Endothelial cell of umbilical vein (primary cell): ENCODE measurements around the gene SOX5. TPM values are rescaled to one million over a fixed set of nuclear protein-coding genes. Genes with fewer than 3 reads are reported as not detected.

Experiments
- BruUV-seq: library from RNA; stranded (reverse); fragments of 400-500 nt; replicated peaks from 2 replicates; lab custom pipeline; 2021; lab: Mats Ljungman, UMichigan
- CTCF ChIA-PET: fragments of 300-600, 350-600 bp; sonication (Branson Sonifier 250); formaldehyde crosslinking; loops from one replicate; lab custom pipeline; 2021; ENCODE audit warnings: antibody characterized with exemption, inconsistent platforms; lab: Charles Lee
- POLR2A ChIA-PET: fragments of 300-600, 350-600 bp; sonication (Branson Sonifier 250); formaldehyde crosslinking; loops from one replicate; lab custom pipeline; 2021; ENCODE audit warnings: antibody characterized with exemption, inconsistent platforms; lab: Charles Lee
- DNase-seq: peaks from one replicate; pipeline ENCODE4 v3.0.0-alpha.2; 2011; ENCODE audit warnings: low read depth, low spot score
- FAIRE-seq: peaks from 2 replicates; lab custom pipeline; 2011; peaks lifted over from hg19 to GRCh38; lab: Jason Lieb, UNC
- H2AFZ ChIP-seq: 2 replicates; pipeline ENCODE4 v1.6.0; 2012; ENCODE audit warnings: low read depth, low read length, control low read depth, inconsistent platforms
- H3K27ac ChIP-seq: 2 replicates; pipeline ENCODE4 v1.5.1; 2011; ENCODE audit warnings: low read depth, mild to moderate bottlenecking, control low read depth, low read length, moderate library complexity; ENCODE audit not compliant: insufficient read depth
- H3K27me3 ChIP-seq, 2 experiments: 2 replicates each; pipeline versions ENCODE4 v1.6.0 to v1.6.1; 2011; ENCODE audit warnings: low read length in 2 of 2, mixed read lengths in 1 of 2; ENCODE audit not compliant: control insufficient read depth in 2 of 2, insufficient read depth in 2 of 2
- H3K36me3 ChIP-seq, 2 experiments: 2 replicates in 1 of 2; 3 replicates in 1 of 2; pipeline ENCODE4 v1.5.1; 2011; ENCODE audit warnings: low read length in 2 of 2, mild to moderate bottlenecking in 1 of 2, moderate library complexity in 1 of 2; ENCODE audit not compliant: control insufficient read depth in 2 of 2, insufficient read depth in 2 of 2; ENCODE audit errors: extremely low read depth in 1 of 2
- H3K4me1 ChIP-seq: 3 replicates; pipeline ENCODE4 v1.5.1; 2011; ENCODE audit warnings: mild to moderate bottlenecking, low read length; ENCODE audit not compliant: control insufficient read depth, insufficient read depth; ENCODE audit errors: extremely low read depth
- H3K4me2 ChIP-seq: 2 replicates; pipeline ENCODE4 v1.6.1; 2011; ENCODE audit warnings: low read length, control low read depth, mixed read lengths; ENCODE audit not compliant: insufficient read depth
- H3K4me3 ChIP-seq, 3 experiments: fragments of 200-600 bp in 1 of 3; sonication (generic), shearing (Covaris generic) in 1 of 3; replicated peaks in 1 of 3; 2 replicates each; pipeline ENCODE4 v1.5.1; 2011 to 2016; ENCODE audit warnings: control low read depth in 3 of 3, low read length in 3 of 3, mild to moderate bottlenecking in 2 of 3, inconsistent platforms in 1 of 3, low read depth in 1 of 3, moderate library complexity in 1 of 3; ENCODE audit not compliant: insufficient read depth in 1 of 3
- H3K79me2 ChIP-seq: 2 replicates; pipeline ENCODE4 v1.6.0; 2012; ENCODE audit warnings: low read length, inconsistent platforms; ENCODE audit not compliant: control insufficient read depth, insufficient read depth
- H3K9ac ChIP-seq: replicated peaks from 2 replicates; pipeline ENCODE3; 2011; ENCODE audit warnings: low read length, control low read depth; ENCODE audit not compliant: insufficient read depth; ENCODE audit errors: extremely low read depth
- H3K9me1 ChIP-seq: replicated peaks from 3 replicates; pipeline ENCODE4 v1.6.0; 2011; ENCODE audit warnings: mild to moderate bottlenecking, low read length; ENCODE audit not compliant: control insufficient read depth, insufficient read depth; ENCODE audit errors: extremely low read depth
- H3K9me3 ChIP-seq: replicated peaks from 2 replicates; pipeline ENCODE4 v1.5.1; 2012; ENCODE audit warnings: low read length, inconsistent platforms; ENCODE audit not compliant: control insufficient read depth, insufficient read depth
- H4K20me1 ChIP-seq: replicated peaks from 2 replicates; pipeline ENCODE3; 2011; ENCODE audit warnings: mild to moderate bottlenecking, low read length; ENCODE audit not compliant: control insufficient read depth, insufficient read depth; ENCODE audit errors: extremely low read depth
- EZH2 ChIP-seq: IDR thresholded peaks from 2 replicates; pipeline ENCODE4 v1.6.1; 2012; ENCODE audit warnings: borderline replicate concordance, low read depth, mild to moderate bottlenecking, moderate library complexity, low read length, inconsistent platforms; ENCODE audit not compliant: severe bottlenecking
- FOS ChIP-seq: IDR thresholded peaks from 2 replicates; pipeline ENCODE4 v1.6.1; 2011; ENCODE audit warnings: mild to moderate bottlenecking, low read length, moderate library complexity, borderline replicate concordance; ENCODE audit not compliant: insufficient read depth
- GATA2 ChIP-seq: IDR thresholded peaks from 2 replicates; pipeline ENCODE4 v1.7.0; 2011; ENCODE audit warnings: low read depth, mild to moderate bottlenecking, moderate library complexity, mixed read lengths, low read length; ENCODE audit not compliant: insufficient read length, insufficient read depth
- JUN ChIP-seq: IDR thresholded peaks from 2 replicates; pipeline ENCODE4 v1.6.1; 2011; ENCODE audit warnings: borderline replicate concordance, low read depth; ENCODE audit not compliant: insufficient read length, insufficient read depth
- MYC ChIP-seq: IDR thresholded peaks from one replicate; pipeline ENCODE4 v1.6.1; 2011; ENCODE audit warnings: mild to moderate bottlenecking, low read depth, low read length
- POLR2A ChIP-seq: IDR thresholded peaks from 2 replicates; pipeline ENCODE4 v1.6.1; 2012; ENCODE audit warnings: low read depth, mild to moderate bottlenecking, control low read depth, low read length
- POLR2AphosphoS5 ChIP-seq: IDR thresholded peaks from 2 replicates; pipeline ENCODE4 v1.6.1; 2012; ENCODE audit warnings: low read depth, mild to moderate bottlenecking, control low read depth, low read length, moderate library complexity; ENCODE audit not compliant: insufficient read depth
- dilution Hi-C: fragments of 300-500 bp; cut with MboI; formaldehyde crosslinking; loops from one replicate; pipeline ENCODE4 v1.15.0; 2019; ENCODE audit warnings: low sequenced_read_pairs; ENCODE audit not compliant: extremely low pct_ligation_motif_present
- intact Hi-C: fragments of 100-400 bp; cut with micrococcal nuclease; formaldehyde crosslinking; loops from one replicate; pipeline ENCODE4 v1.10.0; 2022
- polyA plus RNA-seq, 4 experiments: library from polyadenylated mRNA; depleted of rRNA in 3 of 4; stranded (reverse) in 3 of 4; unstranded in 1 of 4; fragments of >200 nt; gene quantifications; 2 replicates each; pipeline versions ENCODE4 v1.2.1 to v1.2.3, GENCODE V29; 2011 to 2012; ENCODE audit warnings: missing spikeins in 1 of 4
- total RNA-seq: library from RNA; stranded (reverse); gene quantifications from 2 replicates; pipeline ENCODE4 v1.2.3, GENCODE V29; 2021
- TF ChIP-seq, protein P1 (sequence below): IDR thresholded peaks from 2 replicates; pipeline ENCODE4 v1.6.1; 2011; ENCODE audit not compliant: insufficient read depth, insufficient read length
- TF ChIP-seq, protein P2 (sequence below), 2 donors: IDR thresholded peaks; 1 replicate in 1 of 2; 2 replicates in 1 of 2; pipeline ENCODE4 v1.5.1; 2011; ENCODE audit warnings: low read length in 2 of 2, mild to moderate bottlenecking in 2 of 2, moderate library complexity in 2 of 2, control low read depth in 1 of 2, inconsistent platforms in 1 of 2, low read depth in 1 of 2; ENCODE audit not compliant: insufficient read depth in 1 of 2; ENCODE audit errors: extremely low read depth in 1 of 2

SOX5 gene
- total and polyA plus RNA-seq, 2 donors (not counting 3 experiments of a cell fraction or from before 2014, with no cell fraction given), result 0.63 to 3.5 TPM

DNA sequence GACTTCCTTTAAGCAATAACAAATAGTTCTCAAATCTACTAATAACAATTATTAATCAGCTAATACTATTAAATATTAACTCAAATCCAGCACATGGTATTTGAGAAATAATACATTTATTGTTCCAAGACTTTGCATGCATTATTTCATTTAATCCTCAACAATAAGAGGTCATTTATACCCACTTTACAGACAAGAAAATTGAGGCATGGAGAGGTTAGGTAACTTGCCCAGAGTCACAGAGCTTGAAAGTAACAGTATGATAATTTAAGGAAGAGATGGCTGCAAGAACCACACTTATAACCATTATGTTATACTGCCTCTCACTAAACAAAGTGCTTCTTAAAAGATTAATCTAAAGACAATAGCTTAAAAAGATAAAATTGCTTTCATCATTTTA is 318.9 kb downstream of the SOX5 start:
- Histone ChIP-seq H3K9me3 (no peaks in the 10 kb centered on the region), H2AFZ (no peak overlapping the region), H3K27me3 (no peaks in the 10 kb centered on the region), H4K20me1 (no peaks in the 10 kb centered on the region), H3K79me2 (no peaks in the 10 kb centered on the region), H3K9me1 (no peaks in the 10 kb centered on the region), H3K36me3 (no peaks in the 10 kb centered on the region), H3K4me2 (no peak overlapping the region), H3K4me3 (no peak overlapping the region), H3K9ac (no peak overlapping the region), H3K4me1 (no peaks in the 10 kb centered on the region), H3K27ac (no peak overlapping the region)
- dilution Hi-C loops (no loop called here), intact Hi-C loops (no loop called here)
- CTCF ChIA-PET, result no interaction called here
- DNase-seq (no peak), FAIRE-seq (no peak)
- POLR2A ChIA-PET, result no interaction called here
- no TSS peak for BruUV-seq
- TF ChIP-seq GATA2, result no peak
- TF ChIP-seq MYC, result no peak
- TF ChIP-seq POLR2AphosphoS5, result no peak
- TF ChIP-seq FOS, result no peak
- TF ChIP-seq, protein P1, sequence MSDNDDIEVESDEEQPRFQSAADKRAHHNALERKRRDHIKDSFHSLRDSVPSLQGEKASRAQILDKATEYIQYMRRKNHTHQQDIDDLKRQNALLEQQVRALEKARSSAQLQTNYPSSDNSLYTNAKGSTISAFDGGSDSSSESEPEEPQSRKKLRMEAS, result no peak
- no peak for TF ChIP-seq JUN
- TF ChIP-seq, protein P2, sequence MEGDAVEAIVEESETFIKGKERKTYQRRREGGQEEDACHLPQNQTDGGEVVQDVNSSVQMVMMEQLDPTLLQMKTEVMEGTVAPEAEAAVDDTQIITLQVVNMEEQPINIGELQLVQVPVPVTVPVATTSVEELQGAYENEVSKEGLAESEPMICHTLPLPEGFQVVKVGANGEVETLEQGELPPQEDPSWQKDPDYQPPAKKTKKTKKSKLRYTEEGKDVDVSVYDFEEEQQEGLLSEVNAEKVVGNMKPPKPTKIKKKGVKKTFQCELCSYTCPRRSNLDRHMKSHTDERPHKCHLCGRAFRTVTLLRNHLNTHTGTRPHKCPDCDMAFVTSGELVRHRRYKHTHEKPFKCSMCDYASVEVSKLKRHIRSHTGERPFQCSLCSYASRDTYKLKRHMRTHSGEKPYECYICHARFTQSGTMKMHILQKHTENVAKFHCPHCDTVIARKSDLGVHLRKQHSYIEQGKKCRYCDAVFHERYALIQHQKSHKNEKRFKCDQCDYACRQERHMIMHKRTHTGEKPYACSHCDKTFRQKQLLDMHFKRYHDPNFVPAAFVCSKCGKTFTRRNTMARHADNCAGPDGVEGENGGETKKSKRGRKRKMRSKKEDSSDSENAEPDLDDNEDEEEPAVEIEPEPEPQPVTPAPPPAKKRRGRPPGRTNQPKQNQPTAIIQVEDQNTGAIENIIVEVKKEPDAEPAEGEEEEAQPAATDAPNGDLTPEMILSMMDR (IDR thresholded peaks at IDR 0.05; ENCODE audit: extremely low read depth in 1 of 2, insufficient read depth in 1 of 2, low read depth in 1 of 2, low read length in 2 of 2), result no peak
- no peak for TF ChIP-seq POLR2A
- no peak for TF ChIP-seq EZH2
